ENCODE measurements around the gene TFDP2.

TFDP2 gene

DNA sequence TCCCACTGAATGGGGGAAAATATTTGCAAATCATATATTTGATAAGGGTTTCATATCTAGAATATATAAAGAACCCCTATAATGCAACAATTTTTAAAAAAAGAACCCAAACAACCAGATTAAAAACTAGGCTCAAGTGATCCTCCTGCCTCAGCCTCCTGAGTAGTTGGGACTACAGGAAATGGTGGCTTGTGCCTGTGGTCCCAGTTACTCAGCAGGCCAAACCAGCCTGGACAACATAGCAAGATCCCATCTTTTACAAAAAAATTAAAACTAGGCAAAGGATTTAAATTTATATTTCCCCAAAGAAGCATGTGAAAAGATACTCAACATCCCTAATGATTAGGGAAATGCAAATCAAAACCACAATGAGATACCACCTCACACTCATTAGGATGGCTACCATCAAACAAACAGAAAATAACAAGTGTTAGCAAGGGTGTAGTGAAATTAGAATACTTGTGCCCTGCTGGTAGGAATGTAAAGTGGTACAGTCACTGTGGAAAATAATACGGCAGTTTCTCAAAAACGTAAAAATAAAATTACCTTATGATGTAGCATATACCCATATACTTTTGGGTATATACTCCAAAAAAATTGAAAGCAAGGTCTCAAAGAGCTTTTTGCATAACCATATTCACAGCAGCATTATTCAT lies 19.7 kb downstream of the TFDP2 start:
- TF ChIP-seq, protein P1, sequence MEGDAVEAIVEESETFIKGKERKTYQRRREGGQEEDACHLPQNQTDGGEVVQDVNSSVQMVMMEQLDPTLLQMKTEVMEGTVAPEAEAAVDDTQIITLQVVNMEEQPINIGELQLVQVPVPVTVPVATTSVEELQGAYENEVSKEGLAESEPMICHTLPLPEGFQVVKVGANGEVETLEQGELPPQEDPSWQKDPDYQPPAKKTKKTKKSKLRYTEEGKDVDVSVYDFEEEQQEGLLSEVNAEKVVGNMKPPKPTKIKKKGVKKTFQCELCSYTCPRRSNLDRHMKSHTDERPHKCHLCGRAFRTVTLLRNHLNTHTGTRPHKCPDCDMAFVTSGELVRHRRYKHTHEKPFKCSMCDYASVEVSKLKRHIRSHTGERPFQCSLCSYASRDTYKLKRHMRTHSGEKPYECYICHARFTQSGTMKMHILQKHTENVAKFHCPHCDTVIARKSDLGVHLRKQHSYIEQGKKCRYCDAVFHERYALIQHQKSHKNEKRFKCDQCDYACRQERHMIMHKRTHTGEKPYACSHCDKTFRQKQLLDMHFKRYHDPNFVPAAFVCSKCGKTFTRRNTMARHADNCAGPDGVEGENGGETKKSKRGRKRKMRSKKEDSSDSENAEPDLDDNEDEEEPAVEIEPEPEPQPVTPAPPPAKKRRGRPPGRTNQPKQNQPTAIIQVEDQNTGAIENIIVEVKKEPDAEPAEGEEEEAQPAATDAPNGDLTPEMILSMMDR (IDR thresholded peaks at IDR 0.05; ENCODE audit: insufficient read depth, low read length): no peak
- no peak for TF ChIP-seq GABPA (IDR thresholded peaks at IDR 0.05; ENCODE audit: low read depth)
- TF ChIP-seq REST (IDR thresholded peaks at IDR 0.05; ENCODE audit: insufficient replicate concordance, low read depth): no peak
- TF ChIP-seq SPI1 (IDR thresholded peaks at IDR 0.05; ENCODE audit: borderline replicate concordance, low read depth): no peak
- no peak for TF ChIP-seq POLR2AphosphoS5 (IDR thresholded peaks at IDR 0.05; ENCODE audit: low read depth)
- no peak for DNase-seq (ENCODE audit: low read depth in 1 of 2, low spot score in 1 of 2)
- no peak overlapping the region for H3K4me3 ChIP-seq (replicated peaks; ENCODE audit: insufficient read depth, low read length)
- no peaks in the 10 kb centered on the region for H3K27me3 ChIP-seq (ENCODE audit: insufficient read depth, poor library complexity, severe bottlenecking)
- H3K27ac ChIP-seq (replicated peaks): no peak overlapping the region

DNA sequence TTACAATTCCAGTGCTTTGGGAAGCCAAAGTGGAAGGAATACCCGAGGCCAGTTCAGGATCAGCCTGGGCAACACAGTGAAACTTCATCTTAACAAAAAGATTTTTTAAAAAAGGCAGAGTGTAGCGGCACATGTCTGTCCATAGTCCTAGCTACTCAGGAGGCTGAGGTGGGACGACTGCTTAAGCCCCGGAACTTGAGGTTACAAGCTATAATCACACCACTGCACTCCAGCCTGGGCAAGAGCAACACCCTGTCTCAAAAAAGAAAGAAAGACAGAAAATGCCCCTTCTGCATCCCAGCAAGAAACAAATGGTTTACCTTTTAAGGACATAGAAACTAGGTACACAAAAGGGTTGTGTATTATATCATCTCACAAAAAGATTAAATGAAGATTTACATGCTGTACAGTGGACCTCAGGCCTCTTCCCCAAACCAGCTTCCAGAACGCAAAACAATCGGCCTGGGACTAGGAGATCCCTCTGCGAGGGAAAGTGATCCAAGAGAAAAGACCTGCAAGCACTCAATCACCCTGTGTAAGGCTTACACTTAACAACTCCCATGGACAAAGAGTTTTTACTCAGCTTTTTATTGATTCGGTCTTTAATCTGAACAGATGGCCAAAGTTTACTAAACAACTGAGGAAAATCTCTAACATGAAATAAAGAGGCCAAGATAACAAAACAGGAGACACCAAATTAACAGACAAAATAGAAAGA lies 21.2 kb downstream of the TFDP2 start:
- TF ChIP-seq SPI1 (IDR thresholded peaks at IDR 0.05; ENCODE audit: borderline replicate concordance, low read depth): no peak
- TF ChIP-seq, protein P1 (IDR thresholded peaks at IDR 0.05; ENCODE audit: insufficient read depth, low read length): no peak
- H3K27me3 ChIP-seq (ENCODE audit: insufficient read depth, poor library complexity, severe bottlenecking): no peaks in the 10 kb centered on the region
- H3K4me3 ChIP-seq (replicated peaks; ENCODE audit: insufficient read depth, low read length): no peak overlapping the region
- DNase-seq (ENCODE audit: low read depth in 1 of 2, low spot score in 1 of 2): no peak
- no peak overlapping the region for H3K27ac ChIP-seq (replicated peaks)

DNA sequence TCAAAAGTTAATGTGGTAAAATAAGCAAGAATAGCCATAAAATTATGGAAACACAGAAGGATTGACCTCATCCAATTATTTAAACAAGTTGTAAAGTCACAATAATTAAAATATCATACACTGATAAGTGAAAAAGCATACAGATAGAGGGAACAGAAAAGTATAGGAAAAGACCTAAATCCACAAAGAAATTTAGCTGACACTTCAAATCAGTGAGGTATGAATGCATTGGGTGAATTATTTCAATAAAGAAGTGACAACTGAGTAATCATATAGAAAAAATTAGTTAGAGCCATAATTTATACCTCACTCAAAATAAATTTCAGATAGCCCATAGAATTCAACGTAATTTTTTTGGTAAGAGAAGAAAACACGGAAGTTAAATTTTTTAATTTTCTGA lies 25.1 kb downstream of the TFDP2 start:
- no peaks in the 10 kb centered on the region for H3K27me3 ChIP-seq (ENCODE audit: insufficient read depth, poor library complexity, severe bottlenecking)
- DNase-seq (ENCODE audit: low read depth in 1 of 2, low spot score in 1 of 2): no peak

More for the DNA sequence above, 25.1 kb downstream of the TFDP2 start:
- TF ChIP-seq, protein P1 (IDR thresholded peaks at IDR 0.05; ENCODE audit: insufficient read depth, low read length): no peak
- TF ChIP-seq REST (IDR thresholded peaks at IDR 0.05; ENCODE audit: insufficient replicate concordance, low read depth): no peak
- no peak for TF ChIP-seq GABPA (IDR thresholded peaks at IDR 0.05; ENCODE audit: low read depth)
- no peak for TF ChIP-seq SPI1 (IDR thresholded peaks at IDR 0.05; ENCODE audit: borderline replicate concordance, low read depth)
- TF ChIP-seq POLR2AphosphoS5 (IDR thresholded peaks at IDR 0.05; ENCODE audit: low read depth): no peak
- Histone ChIP-seq H3K4me3 (replicated peaks; ENCODE audit: insufficient read depth, low read length) (no peak overlapping the region), H3K27ac (replicated peaks) (no peak overlapping the region)
